OCI-LY1 (cell line): ENCODE results near the gene SPRTN.

Experiments
- H2AFZ ChIP-seq: fragments of 200-600 bp; sonication (generic), shearing (Covaris generic); 2 replicates; pipeline ENCODE4 v1.6.0; 2014; ENCODE audit warnings: antibody characterized with exemption, mild to moderate bottlenecking, low read length
- H3F3A ChIP-seq: fragments of 200-600 bp; sonication (generic), shearing (Covaris generic); 2 replicates; pipeline ENCODE4 v1.6.0; 2014; ENCODE audit warnings: mild to moderate bottlenecking, antibody characterized with exemption, low read length, moderate library complexity; ENCODE audit not compliant: insufficient read depth
- H3K27ac ChIP-seq: fragments of 200-600 bp; sonication (generic); 2 replicates; pipeline ENCODE4 v1.5.1; 2014; ENCODE audit warnings: low read length, mixed run types, mild to moderate bottlenecking, low read depth; ENCODE audit not compliant: poor library complexity, severe bottlenecking
- H3K27me3 ChIP-seq: fragments of 200-600 bp; sonication (generic); 2 replicates; pipeline ENCODE4 v1.6.0; 2014; ENCODE audit warnings: antibody characterized with exemption, mild to moderate bottlenecking, low read length, moderate library complexity; ENCODE audit not compliant: insufficient read depth
- H3K36me3 ChIP-seq: fragments of 200-600 bp; sonication (generic); 2 replicates; pipeline ENCODE4 v1.6.1; 2014; ENCODE audit warnings: mild to moderate bottlenecking, antibody characterized with exemption, low read length, moderate library complexity, mixed read lengths; ENCODE audit not compliant: insufficient read depth
- H3K4me1 ChIP-seq: fragments of 200-600 bp; sonication (generic); 2 replicates; pipeline ENCODE4 v1.5.1; 2014; ENCODE audit warnings: mild to moderate bottlenecking, low read length, moderate library complexity; ENCODE audit not compliant: insufficient read depth, severe bottlenecking
- H3K4me2 ChIP-seq: fragments of 200-600 bp; sonication (generic), shearing (Covaris generic); 2 replicates; pipeline ENCODE4 v1.6.1; 2014; ENCODE audit warnings: low read length
- H3K4me3 ChIP-seq: fragments of 200-600 bp; sonication (generic); 2 replicates; pipeline ENCODE4 v1.5.1; 2014; ENCODE audit warnings: low read length, low read depth, mild to moderate bottlenecking, mixed read lengths; ENCODE audit not compliant: poor library complexity, severe bottlenecking
- H3K79me2 ChIP-seq: fragments of 200-600 bp; shearing (Covaris generic); 2 replicates; pipeline ENCODE4 v1.6.1; 2016; ENCODE audit warnings: mixed run types, low read length, mixed read lengths; ENCODE audit not compliant: insufficient read depth
- H3K9ac ChIP-seq: fragments of 200-600 bp; sonication (generic), shearing (Covaris generic); 2 replicates; pipeline ENCODE4 v1.6.1; 2014; ENCODE audit warnings: mild to moderate bottlenecking, low read length, mixed read lengths
- H3K9me2 ChIP-seq: fragments of 200-600 bp; sonication (generic), shearing (Covaris generic); 2 replicates; pipeline ENCODE4 v1.6.1; 2014; ENCODE audit warnings: low read depth, mild to moderate bottlenecking, low read length, mixed read lengths
- H3K9me3 ChIP-seq: fragments of 200-600 bp; shearing (Covaris generic); 2 replicates; pipeline ENCODE4 v1.6.1; 2014; ENCODE audit warnings: low read length, mixed read lengths
- H4K20me1 ChIP-seq: fragments of 200-600 bp; sonication (generic), shearing (Covaris generic); 2 replicates; pipeline ENCODE4 v1.6.0; 2016; ENCODE audit warnings: mild to moderate bottlenecking, low read length; ENCODE audit not compliant: insufficient read depth
- EZH2 ChIP-seq: fragments of 200-600 bp; sonication (generic), shearing (Covaris generic); IDR thresholded peaks from 2 replicates; pipeline ENCODE4 v1.8.0; 2017; ENCODE audit warnings: borderline replicate concordance, mixed run types, mild to moderate bottlenecking, antibody characterized with exemption, low read length, moderate library complexity, mixed read lengths
- TF ChIP-seq, protein P1 (sequence below): fragments of 200-600 bp; sonication (generic), shearing (Covaris generic); IDR thresholded peaks from 2 replicates; pipeline ENCODE4 v1.5.1; 2017; ENCODE audit warnings: mild to moderate bottlenecking, antibody characterized with exemption, low read length, moderate library complexity, mixed read lengths

Gene SPRTN

DNA sequence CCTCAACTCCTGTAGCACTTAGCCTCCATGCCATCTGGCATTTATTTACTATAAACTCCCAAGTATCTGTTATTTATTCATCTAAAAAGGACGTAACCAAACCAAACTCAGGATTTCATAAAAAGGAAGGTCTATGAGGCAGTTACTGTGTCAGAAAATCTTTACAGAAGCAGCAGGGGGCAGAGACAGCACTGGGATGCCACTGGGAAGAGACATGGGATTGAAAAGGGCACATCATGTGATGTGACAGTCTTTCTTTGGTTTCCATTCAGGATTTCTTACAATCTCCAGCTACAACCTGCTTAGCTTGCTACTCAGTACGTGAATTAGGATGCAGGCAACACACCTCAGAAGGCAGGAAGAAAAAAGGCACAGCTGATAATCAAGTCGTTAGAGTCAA lies 31.2 kb downstream of the SPRTN start:
- no peak overlapping the region for H3K27ac ChIP-seq
- no peaks in the 10 kb centered on the region for H3K4me1 ChIP-seq
- H3K9ac ChIP-seq = no peak overlapping the region
- no peaks in the 10 kb centered on the region for H4K20me1 ChIP-seq
- no peaks in the 10 kb centered on the region for H3F3A ChIP-seq
- H3K9me3 ChIP-seq = no peaks in the 10 kb centered on the region
- H3K79me2 ChIP-seq = no peaks in the 10 kb centered on the region
- peaks cover 12% of the 10 kb centered on the region; the same call in 1 of the 2 replicates for H3K36me3 ChIP-seq
- no peak overlapping the region for H3K4me2 ChIP-seq
- H3K4me3 ChIP-seq = no peak overlapping the region
- H2AFZ ChIP-seq = no peak overlapping the region
- no peaks in the 10 kb centered on the region for H3K27me3 ChIP-seq
- TF ChIP-seq EZH2 = no peak
- TF ChIP-seq, protein P1, sequence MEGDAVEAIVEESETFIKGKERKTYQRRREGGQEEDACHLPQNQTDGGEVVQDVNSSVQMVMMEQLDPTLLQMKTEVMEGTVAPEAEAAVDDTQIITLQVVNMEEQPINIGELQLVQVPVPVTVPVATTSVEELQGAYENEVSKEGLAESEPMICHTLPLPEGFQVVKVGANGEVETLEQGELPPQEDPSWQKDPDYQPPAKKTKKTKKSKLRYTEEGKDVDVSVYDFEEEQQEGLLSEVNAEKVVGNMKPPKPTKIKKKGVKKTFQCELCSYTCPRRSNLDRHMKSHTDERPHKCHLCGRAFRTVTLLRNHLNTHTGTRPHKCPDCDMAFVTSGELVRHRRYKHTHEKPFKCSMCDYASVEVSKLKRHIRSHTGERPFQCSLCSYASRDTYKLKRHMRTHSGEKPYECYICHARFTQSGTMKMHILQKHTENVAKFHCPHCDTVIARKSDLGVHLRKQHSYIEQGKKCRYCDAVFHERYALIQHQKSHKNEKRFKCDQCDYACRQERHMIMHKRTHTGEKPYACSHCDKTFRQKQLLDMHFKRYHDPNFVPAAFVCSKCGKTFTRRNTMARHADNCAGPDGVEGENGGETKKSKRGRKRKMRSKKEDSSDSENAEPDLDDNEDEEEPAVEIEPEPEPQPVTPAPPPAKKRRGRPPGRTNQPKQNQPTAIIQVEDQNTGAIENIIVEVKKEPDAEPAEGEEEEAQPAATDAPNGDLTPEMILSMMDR = no peak
- no peaks in the 10 kb centered on the region for H3K9me2 ChIP-seq

DNA sequence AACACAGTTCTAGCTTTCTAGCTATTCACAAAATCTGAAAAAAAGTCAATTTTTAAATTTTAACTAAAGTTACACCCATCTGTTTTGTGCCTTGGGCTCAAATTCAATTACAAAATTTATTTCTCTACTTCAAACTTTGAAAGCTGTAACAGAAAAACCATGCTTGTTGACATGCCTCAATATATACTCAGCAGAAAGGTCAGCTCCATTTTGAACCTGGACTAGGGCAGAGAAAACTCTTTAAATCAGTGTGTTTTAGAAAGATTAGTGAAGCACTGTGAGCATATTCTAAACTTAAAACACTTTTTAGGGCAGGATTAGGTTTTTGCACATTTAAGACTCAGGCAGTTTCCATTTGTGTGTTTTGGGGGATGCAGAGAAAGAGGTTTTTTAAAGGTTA lies 34.4 kb downstream of the SPRTN start:
- Histone ChIP-seq H4K20me1 (no peaks in the 10 kb centered on the region), H3F3A (no peaks in the 10 kb centered on the region), H3K9ac (no peak overlapping the region), H3K9me2 (no peaks in the 10 kb centered on the region), H3K79me2 (no peaks in the 10 kb centered on the region), H3K9me3 (no peaks in the 10 kb centered on the region), H3K4me3 (no peak overlapping the region), H3K4me2 (no peak overlapping the region), H3K27ac (no peak overlapping the region), H3K36me3 (peaks cover 5% of the 10 kb centered on the region; the same call in 1 of the 2 replicates), H3K27me3 (no peaks in the 10 kb centered on the region), H2AFZ (no peak overlapping the region), H3K4me1 (no peaks in the 10 kb centered on the region)
- TF ChIP-seq, protein P1 = no peak
- TF ChIP-seq EZH2 = no peak

GRCh38 chr1:231374394-231374793 lies 36.3 kb downstream of the SPRTN start:
- Histone ChIP-seq H3F3A (no peaks in the 10 kb centered on the region), H4K20me1 (no peaks in the 10 kb centered on the region), H3K4me1 (no peaks in the 10 kb centered on the region), H3K27ac (no peak overlapping the region), H3K9me2 (no peaks in the 10 kb centered on the region), H3K9ac (no peak overlapping the region), H3K4me3 (no peak overlapping the region), H2AFZ (no peak overlapping the region), H3K9me3 (no peaks in the 10 kb centered on the region), H3K4me2 (no peak overlapping the region), H3K27me3 (no peaks in the 10 kb centered on the region), H3K79me2 (no peaks in the 10 kb centered on the region), H3K36me3 (no peaks in the 10 kb centered on the region)
- no peak for TF ChIP-seq EZH2
- TF ChIP-seq, protein P1 = no peak
